ENCODE data around the gene MRPL44.
"Not testable (repeated sequence)": the region's sequence is repeated elsewhere in the genome, so short reads cannot be mapped to it uniquely, and the experiment has no call there.

MRPL44 gene

DNA sequence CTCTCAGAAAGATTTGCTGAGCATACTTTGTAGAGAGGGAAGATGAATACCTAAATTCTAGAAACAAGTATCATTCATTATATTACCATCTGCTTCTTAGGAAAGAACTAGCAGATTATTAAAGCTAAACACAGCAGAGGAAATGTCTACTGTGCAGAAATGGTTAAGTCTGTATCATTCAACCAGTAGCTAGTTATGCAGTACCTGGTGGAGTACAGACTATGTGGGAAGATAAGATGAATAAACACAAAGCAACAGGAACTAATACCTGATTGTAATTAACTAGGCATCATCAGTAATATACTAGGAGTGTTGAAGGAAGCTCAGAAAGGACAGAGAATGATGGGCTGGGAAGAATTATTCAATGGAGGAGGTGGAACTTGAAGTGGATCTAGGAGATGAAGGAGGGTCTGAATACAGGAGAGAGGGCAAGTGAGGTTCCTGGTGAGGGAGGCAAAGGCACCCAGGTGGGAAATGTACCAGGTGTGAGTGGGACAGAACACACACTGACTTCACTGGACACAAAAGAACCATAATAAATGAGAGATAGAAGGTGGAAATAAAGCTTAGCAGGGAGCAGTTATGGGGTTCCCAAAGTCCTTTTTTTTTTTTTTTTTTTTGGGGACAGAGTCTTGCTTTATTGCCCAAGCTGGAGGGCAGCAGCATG, 21.7 kb upstream of the MRPL44 start:
- in situ Hi-C loops (cut with MboI; ENCODE audit: low sequenced_read_pairs) = no loop called here

DNA sequence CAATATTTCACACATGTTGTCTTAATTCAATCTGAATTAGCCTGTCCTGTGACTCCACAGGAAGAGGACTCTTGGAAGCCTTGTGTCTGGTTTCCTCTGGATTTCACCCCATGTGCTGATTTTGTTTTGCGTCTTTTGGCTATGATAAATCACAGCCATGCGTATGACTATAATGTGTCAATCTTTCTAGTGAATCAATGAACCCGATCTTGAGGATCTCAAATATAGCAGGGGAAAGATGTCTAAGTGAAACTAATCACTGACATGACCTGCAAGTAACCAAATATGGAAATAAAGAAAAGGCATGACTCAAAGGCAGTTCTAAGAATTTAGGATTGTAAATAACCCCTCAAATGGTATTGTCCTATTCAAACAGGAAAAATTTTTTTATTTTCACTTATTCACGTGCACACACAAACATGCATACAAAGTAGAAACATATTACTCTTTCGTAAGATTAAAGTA, 20.4 kb upstream of the MRPL44 start:
- in situ Hi-C loops (cut with MboI; ENCODE audit: low sequenced_read_pairs) = no loop called here

DNA sequence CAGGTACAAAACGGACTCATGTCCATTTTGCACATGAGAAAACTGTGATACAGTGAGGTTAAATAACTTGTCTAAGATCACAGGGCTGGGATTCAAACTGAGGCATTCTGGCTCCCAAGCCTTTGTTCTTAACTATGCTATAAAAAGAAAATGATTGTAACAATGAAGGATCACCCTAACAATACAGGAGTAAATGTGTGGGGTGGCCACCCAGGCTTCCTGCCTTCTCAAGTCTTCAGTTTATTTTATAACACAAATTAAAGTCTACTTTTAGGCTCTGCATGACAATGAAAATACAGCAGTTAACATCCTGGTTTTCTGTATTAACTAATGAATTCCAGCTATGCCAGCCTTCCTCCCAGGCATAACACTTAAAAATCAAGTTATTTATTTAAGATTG, 19.7 kb upstream of the MRPL44 start:
- in situ Hi-C loops (cut with MboI; ENCODE audit: low sequenced_read_pairs) = no loop called here

DNA sequence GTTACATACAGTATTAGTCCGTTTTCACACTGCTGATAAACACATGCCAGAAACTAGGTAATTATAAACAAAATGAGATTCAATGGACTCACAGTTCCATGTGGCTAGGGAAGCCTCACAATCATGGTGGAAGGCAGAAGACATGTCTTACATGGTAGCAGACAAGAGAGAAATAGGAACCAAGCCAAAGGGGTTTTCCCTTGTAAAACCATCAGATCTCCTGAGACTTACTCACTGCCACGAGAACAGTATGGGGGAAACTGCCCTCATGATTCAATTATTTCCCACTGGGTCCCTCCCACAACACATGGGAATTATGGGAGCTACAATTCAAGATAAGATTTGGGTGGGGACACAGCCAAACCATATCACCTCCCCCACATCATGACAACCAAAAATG, 17.8 kb upstream of the MRPL44 start:
- in situ Hi-C loops (cut with MboI; ENCODE audit: low sequenced_read_pairs) = not testable (repeated sequence)

- in situ Hi-C loops (cut with MboI; ENCODE audit: low sequenced_read_pairs) = no loop called here
Observed at GRCh38 chr2:223941579-223942277, 15.5 kb upstream of the MRPL44 start.

GRCh38 chr2:223943135-223943534, 14.1 kb upstream of the MRPL44 start:
- in situ Hi-C loops (cut with MboI; ENCODE audit: low sequenced_read_pairs) = no loop called here

- in situ Hi-C loops (cut with MboI; ENCODE audit: low sequenced_read_pairs) = no loop called here
Observed at GRCh38 chr2:223943561-223944008, 13.7 kb upstream of the MRPL44 start.

DNA sequence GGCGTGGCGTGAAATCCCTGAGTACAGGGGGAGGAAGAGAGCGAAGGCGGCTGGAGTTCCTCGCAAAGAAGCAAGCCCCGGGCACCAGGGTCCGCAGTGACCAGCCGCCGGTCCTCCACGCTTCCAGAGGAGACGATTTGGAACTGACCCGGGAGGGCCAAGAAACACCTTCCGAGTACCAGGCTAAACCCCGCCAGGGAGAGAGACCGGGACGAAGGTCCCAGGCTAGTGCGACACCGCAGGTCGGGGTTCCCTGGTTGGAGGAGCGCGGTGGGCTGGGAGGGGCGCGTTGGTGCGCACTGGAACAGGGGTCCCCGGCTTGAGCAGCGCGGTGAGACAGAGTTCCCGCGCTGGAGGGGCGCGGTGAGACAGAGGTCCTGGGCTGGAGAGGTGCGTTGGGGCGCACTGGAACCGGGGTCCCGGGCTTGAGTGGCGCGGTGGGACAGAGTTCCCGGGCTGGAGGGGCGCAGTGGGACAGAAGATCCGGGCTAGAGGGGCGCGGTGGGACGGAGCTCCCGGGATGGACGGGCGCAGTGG, 13.0 kb upstream of the MRPL44 start:
- in situ Hi-C loops (cut with MboI; ENCODE audit: low sequenced_read_pairs) = no loop called here

- in situ Hi-C loops (cut with MboI; ENCODE audit: low sequenced_read_pairs) = no loop called here
Observed at GRCh38 chr2:223944703-223945531, 12.3 kb upstream of the MRPL44 start, which contains the start of gene WDFY1. Gene WDFY1 (minus strand): TSS chr2:223945335. CDS start chr2:223945284, 51 bp downstream.

GRCh38 chr2:223945755-223946154, 11.5 kb upstream of the MRPL44 start:
- in situ Hi-C loops (cut with MboI; ENCODE audit: low sequenced_read_pairs) = no loop called here

- in situ Hi-C loops (cut with MboI; ENCODE audit: low sequenced_read_pairs) = no loop called here
Observed at GRCh38 chr2:223947711-223948205, 9.5 kb upstream of the MRPL44 start.

DNA sequence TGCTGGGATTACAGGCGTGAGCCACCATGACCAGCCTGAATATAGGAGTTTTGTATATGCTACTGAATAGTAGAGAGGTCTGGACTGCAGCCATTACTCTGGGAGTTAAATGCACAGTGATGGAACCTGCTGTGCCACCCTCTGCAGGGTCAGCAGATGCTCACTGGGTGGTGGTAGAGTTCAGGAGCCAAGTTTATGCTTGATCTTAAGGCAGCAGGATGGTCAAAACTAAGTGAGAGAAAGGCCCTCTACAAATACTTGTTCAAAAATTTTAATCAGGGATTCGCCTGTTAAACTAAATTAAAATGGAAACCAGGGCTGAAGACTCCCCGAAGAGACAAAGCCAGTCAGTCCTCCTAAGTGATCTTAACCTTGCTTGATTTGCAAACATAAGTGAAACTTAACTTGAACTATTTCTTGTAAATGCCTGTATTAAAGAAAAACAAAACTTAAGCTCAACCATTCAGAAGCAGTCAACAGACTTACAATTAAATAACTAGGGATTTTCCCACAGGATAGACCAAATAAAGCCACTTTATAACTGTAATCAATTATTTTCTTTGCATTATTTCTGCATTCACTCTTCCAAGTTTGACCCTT, 7.9 kb upstream of the MRPL44 start:
- in situ Hi-C loops (cut with MboI; ENCODE audit: low sequenced_read_pairs) = no loop called here

- in situ Hi-C loops (cut with MboI; ENCODE audit: low sequenced_read_pairs) = loop anchor here (25.0 kb wide), 1 partner anchor 687 kb away; no protein-coding TSS in a partner anchor
Observed at GRCh38 chr2:223950448-223951347, 6.6 kb upstream of the MRPL44 start.

DNA sequence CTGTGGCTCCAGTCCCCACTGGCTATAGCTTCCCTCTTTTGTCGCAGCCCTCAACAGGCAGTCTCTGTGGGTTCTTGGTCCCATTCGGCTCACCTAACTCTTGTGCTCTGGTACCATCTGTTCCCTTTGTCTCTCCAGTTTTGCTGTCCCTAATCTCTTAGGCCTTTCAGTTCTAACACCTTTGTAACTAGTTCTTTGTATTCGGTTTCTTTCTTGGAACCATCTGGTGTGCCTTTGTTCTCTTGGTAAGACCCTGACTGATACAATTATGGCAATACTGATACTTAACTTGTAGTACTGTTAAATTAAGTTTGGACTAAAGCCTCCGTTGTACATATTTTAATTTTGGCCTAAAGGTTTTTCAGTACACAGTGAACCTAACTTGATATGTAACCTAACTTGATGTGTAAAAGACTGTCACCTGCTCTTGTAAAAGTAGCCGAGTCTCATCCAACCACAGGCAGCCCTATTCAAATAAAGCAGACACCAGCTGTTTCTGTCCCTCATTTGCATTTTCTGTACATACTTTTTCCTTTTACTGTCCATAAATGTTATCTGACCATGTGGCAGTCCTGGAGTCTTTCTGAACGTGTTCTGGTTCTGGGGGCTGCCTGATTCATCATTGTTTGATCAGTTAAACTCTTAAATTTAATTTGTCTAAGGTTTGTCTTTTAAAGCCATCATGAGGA, 4.8 kb upstream of the MRPL44 start:
- in situ Hi-C loops (cut with MboI; ENCODE audit: low sequenced_read_pairs) = loop anchor here (25.0 kb wide), 1 partner anchor 685 kb away; no protein-coding TSS in a partner anchor

GRCh38 chr2:223954401-223954800, 2.9 kb upstream of the MRPL44 start:
- in situ Hi-C loops (cut with MboI; ENCODE audit: low sequenced_read_pairs) = loop anchor here (25.0 kb wide), 1 partner anchor 683 kb away; no protein-coding TSS in a partner anchor

GRCh38 chr2:223956300-223956699, 963 bp upstream of the MRPL44 start:
- in situ Hi-C loops (cut with MboI; ENCODE audit: low sequenced_read_pairs) = loop anchor here (25.0 kb wide), 1 partner anchor 681 kb away; no protein-coding TSS in a partner anchor

DNA sequence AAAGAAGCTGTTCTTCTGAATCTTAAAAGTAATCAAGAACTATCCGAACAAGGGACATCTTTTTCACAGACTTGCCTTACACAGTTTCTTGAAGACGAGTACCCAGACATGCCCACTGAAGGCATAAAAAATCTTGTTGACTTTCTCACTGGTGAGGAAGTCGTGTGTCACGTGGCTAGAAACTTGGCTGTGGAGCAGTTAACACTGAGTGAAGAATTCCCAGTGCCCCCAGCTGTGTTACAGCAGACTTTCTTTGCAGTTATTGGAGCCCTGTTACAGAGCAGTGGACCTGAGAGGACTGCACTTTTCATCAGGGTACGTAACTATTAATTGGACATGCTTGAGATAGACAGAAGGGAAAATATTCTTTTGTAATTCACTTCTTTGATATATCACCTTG, 2.4 kb downstream of the MRPL44 start:
- in situ Hi-C loops (cut with MboI; ENCODE audit: low sequenced_read_pairs) = loop anchor here (10.0 to 25.0 kb wide), 2 partner anchors 325 to 678 kb away; no protein-coding TSS in a partner anchor

DNA sequence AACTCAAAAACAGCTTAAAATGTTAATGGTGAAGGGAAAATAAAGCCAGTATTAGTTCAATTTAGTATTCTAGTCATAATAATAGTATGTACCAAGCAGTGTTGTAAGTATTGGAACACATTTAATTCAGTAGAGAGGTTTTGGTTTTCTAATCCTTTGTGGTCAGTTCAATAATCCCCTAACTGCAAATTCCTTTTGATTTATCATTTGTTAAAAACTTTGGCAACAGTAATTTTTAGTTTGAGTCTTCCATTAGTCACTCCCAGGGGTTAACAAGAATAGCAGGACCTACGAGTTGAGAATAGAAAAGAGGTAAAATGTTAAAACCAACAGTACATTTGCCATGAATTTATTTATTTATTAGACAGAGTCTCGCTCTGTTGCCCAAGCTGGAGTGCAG, 10.7 kb downstream of the MRPL44 start:
- in situ Hi-C loops (cut with MboI; ENCODE audit: low sequenced_read_pairs) = loop anchor here (10.0 to 25.0 kb wide), 2 partner anchors 317 to 669 kb away; no protein-coding TSS in a partner anchor
